DND-41 (cell line): ENCODE results near the gene SCCPDH.

Experiments used
- ATAC-seq: fragments of 200-7000 bp; cut with Tn5 transposase; 3 replicates; pipeline ENCODE4 v1.9.1; 2021; ENCODE audit warnings: low read depth; ENCODE audit not compliant: insufficient read depth
- DNase-seq: peaks from one replicate; pipeline ENCODE4 v3.0.0-alpha.2; 2020
- H2AFZ ChIP-seq: 2 replicates; pipeline ENCODE4 v1.6.0; 2012; ENCODE audit warnings: low read depth, low read length
- H3K27ac ChIP-seq: 2 replicates; pipeline ENCODE4 v1.5.1; 2012; ENCODE audit warnings: low read length, inconsistent platforms
- H3K27me3 ChIP-seq: fragments of 200-600 bp; sonication (generic); 2 replicates; pipeline ENCODE4 v1.6.0; 2012; ENCODE audit warnings: low read length, mild to moderate bottlenecking, inconsistent platforms; ENCODE audit not compliant: insufficient read depth, poor library complexity
- H3K36me3 ChIP-seq: 2 replicates; pipeline ENCODE4 v1.5.1; 2012; ENCODE audit warnings: low read length, inconsistent platforms; ENCODE audit not compliant: insufficient read depth
- H3K4me1 ChIP-seq: 2 replicates; pipeline ENCODE4 v1.5.1; 2012; ENCODE audit warnings: mild to moderate bottlenecking, low read length; ENCODE audit not compliant: insufficient read depth
- H3K4me2 ChIP-seq: 2 replicates; pipeline ENCODE4 v1.6.0; 2012; ENCODE audit warnings: mild to moderate bottlenecking, moderate library complexity, low read length, inconsistent platforms; ENCODE audit not compliant: insufficient read depth
- H3K4me3 ChIP-seq, 2 experiments: fragments of 200-600 bp in 1 of 2; shearing (Covaris generic) in 1 of 2; 2 replicates each; pipeline ENCODE4 v1.5.1; 2012 to 2016; ENCODE audit warnings: inconsistent platforms in 2 of 2, low read length in 2 of 2, mild to moderate bottlenecking in 2 of 2, low read depth in 1 of 2, moderate library complexity in 1 of 2
- H3K79me2 ChIP-seq: 2 replicates; pipeline ENCODE4 v1.6.0; 2012; ENCODE audit warnings: low read length, inconsistent platforms; ENCODE audit not compliant: insufficient read depth
- H3K9ac ChIP-seq: 2 replicates; pipeline ENCODE4 v1.6.0; 2012; ENCODE audit warnings: low read depth, mild to moderate bottlenecking, inconsistent platforms, low read length, moderate library complexity
- H3K9me3 ChIP-seq: 2 replicates; pipeline ENCODE4 v1.5.1; 2012; ENCODE audit warnings: low read length, moderate library complexity, mild to moderate bottlenecking, inconsistent platforms; ENCODE audit not compliant: insufficient read depth, severe bottlenecking
- H4K20me1 ChIP-seq: 2 replicates; pipeline ENCODE4 v1.6.0; 2012; ENCODE audit warnings: low read length; ENCODE audit not compliant: insufficient read depth
- CTCF ChIP-seq: IDR thresholded peaks from 2 replicates; pipeline ENCODE4 v1.5.1; 2012; ENCODE audit warnings: borderline replicate concordance, low read length, moderate library complexity, mild to moderate bottlenecking; ENCODE audit not compliant: poor library complexity, severe bottlenecking; ENCODE audit errors: extremely low read depth
- EZH2 ChIP-seq: IDR thresholded peaks from 3 replicates; pipeline ENCODE4 v1.6.1; 2012; ENCODE audit warnings: borderline replicate concordance, low read depth, mild to moderate bottlenecking, moderate library complexity, low read length, inconsistent platforms; ENCODE audit not compliant: severe bottlenecking

The SCCPDH gene

GRCh38 chr1:246681900-246682895 is 42.0 kb upstream of the SCCPDH start:
- Histone ChIP-seq H2AFZ (no peak overlapping the region), H3K36me3 (no peaks in the 10 kb centered on the region), H3K27ac (no peak overlapping the region), H4K20me1 (no peaks in the 10 kb centered on the region), H3K4me3 (no peak overlapping the region), H3K9me3 (no peaks in the 10 kb centered on the region), H3K79me2 (no peaks in the 10 kb centered on the region), H3K27me3 (no peaks in the 10 kb centered on the region), H3K4me1 (no peaks in the 10 kb centered on the region), H3K9ac (no peak overlapping the region), H3K4me2 (no peak overlapping the region)
- TF ChIP-seq EZH2 (no peak), CTCF (no peak)
- no peak for DNase-seq
- peak; percentile 62 for ATAC-seq

GRCh38 chr1:246683521-246683920 is 40.7 kb upstream of the SCCPDH start:
- no peak for ATAC-seq
- Histone ChIP-seq H3K9me3 (no peaks in the 10 kb centered on the region), H4K20me1 (no peaks in the 10 kb centered on the region), H3K27me3 (no peaks in the 10 kb centered on the region), H3K27ac (no peak overlapping the region), H3K36me3 (no peaks in the 10 kb centered on the region), H3K4me3 (no peak overlapping the region), H3K9ac (no peak overlapping the region), H3K79me2 (no peaks in the 10 kb centered on the region), H3K4me2 (no peak overlapping the region), H3K4me1 (no peaks in the 10 kb centered on the region), H2AFZ (no peak overlapping the region)
- no peak for TF ChIP-seq CTCF
- TF ChIP-seq EZH2: no peak
- DNase-seq: no peak

GRCh38 chr1:246687002-246687401 is 37.2 kb upstream of the SCCPDH start:
- Histone ChIP-seq H3K4me1 (peaks cover 11% of the 10 kb centered on the region), H3K27ac (no peak overlapping the region), H3K27me3 (no peaks in the 10 kb centered on the region), H4K20me1 (no peaks in the 10 kb centered on the region), H3K36me3 (no peaks in the 10 kb centered on the region), H3K79me2 (no peaks in the 10 kb centered on the region), H3K4me2 (no peak overlapping the region), H3K9ac (no peak overlapping the region), H3K9me3 (no peaks in the 10 kb centered on the region), H3K4me3 (no peak overlapping the region), H2AFZ (no peak overlapping the region)
- DNase-seq: no peak
- ATAC-seq: no peak
- TF ChIP-seq EZH2 (no peak), CTCF (no peak)
